MM.1S (cell line): ENCODE data around the gene C19orf38.
"Not testable (repeated sequence)": the region's sequence is repeated elsewhere in the genome, so short reads cannot be mapped to it uniquely, and the experiment has no call there.

Experiments
- DNase-seq: peaks from one replicate; pipeline ENCODE4 v3.0.0-alpha.2; 2015
- H2AFZ ChIP-seq: fragments of 300-600 bp; sonication (generic); 2 replicates; pipeline ENCODE4 v1.6.0; 2016; ENCODE audit warnings: antibody characterized with exemption, low read length
- H3F3A ChIP-seq: fragments of 300-600 bp; sonication (generic); 2 replicates; pipeline ENCODE4 v1.6.1; 2016; ENCODE audit warnings: mild to moderate bottlenecking, antibody characterized with exemption, low read length, moderate library complexity, mixed read lengths; ENCODE audit not compliant: insufficient read depth
- H3K27ac ChIP-seq: fragments of 300-600 bp; sonication (generic); 2 replicates; pipeline ENCODE4 v1.5.1; 2016; ENCODE audit warnings: mild to moderate bottlenecking, low read length
- H3K27me3 ChIP-seq: fragments of 300-600 bp; sonication (generic); replicated peaks from 2 replicates; pipeline ENCODE4 v1.6.0; 2016; ENCODE audit warnings: low read length; ENCODE audit not compliant: insufficient read depth
- H3K36me3 ChIP-seq: fragments of 300-600 bp; sonication (generic); replicated peaks from 2 replicates; pipeline ENCODE4 v1.6.1; 2016; ENCODE audit warnings: mild to moderate bottlenecking, low read length, mixed read lengths; ENCODE audit not compliant: insufficient read depth
- H3K4me1 ChIP-seq: fragments of 300-600 bp; sonication (generic); 2 replicates; pipeline ENCODE4 v1.6.1; 2016; ENCODE audit warnings: low read length, mixed read lengths
- H3K4me2 ChIP-seq: fragments of 300-600 bp; sonication (generic); 2 replicates; pipeline ENCODE4 v1.6.0; 2016; ENCODE audit warnings: low read depth, low read length
- H3K4me3 ChIP-seq: fragments of 300-600 bp; sonication (generic); 2 replicates; pipeline ENCODE4 v1.5.1; 2016; ENCODE audit warnings: low read length, mixed read lengths
- H3K79me2 ChIP-seq: fragments of 300-600 bp; sonication (generic); 2 replicates; pipeline ENCODE4 v1.6.1; 2016; ENCODE audit warnings: mixed run types, low read length, mixed read lengths
- H3K9ac ChIP-seq: fragments of 300-600 bp; sonication (generic); 2 replicates; pipeline ENCODE4 v1.6.1; 2016; ENCODE audit warnings: low read length, mixed read lengths
- H3K9me2 ChIP-seq: fragments of 300-600 bp; sonication (generic); replicated peaks from 2 replicates; pipeline ENCODE4 v1.6.1; 2016; ENCODE audit warnings: mild to moderate bottlenecking, low read length, mixed read lengths; ENCODE audit not compliant: insufficient read depth
- H3K9me3 ChIP-seq: fragments of 300-600 bp; sonication (generic); replicated peaks from 2 replicates; pipeline ENCODE4 v1.6.1; 2016; ENCODE audit warnings: mild to moderate bottlenecking, low read length, mixed read lengths; ENCODE audit not compliant: insufficient read depth
- H4K20me1 ChIP-seq: fragments of 300-600 bp; sonication (generic); 2 replicates; pipeline ENCODE4 v1.6.1; 2016; ENCODE audit warnings: mild to moderate bottlenecking, low read length, moderate library complexity, mixed read lengths; ENCODE audit not compliant: insufficient read depth
- CTCF ChIP-seq: fragments of 300-600 bp; sonication (generic); IDR thresholded peaks from 2 replicates; pipeline ENCODE4 v1.5.1; 2016; ENCODE audit warnings: antibody characterized with exemption, low read length, mixed read lengths
- EZH2 ChIP-seq: fragments of 300-600 bp; sonication (generic); optimal IDR thresholded peaks from 2 replicates; pipeline ENCODE3; 2017; ENCODE audit warnings: low read depth, mild to moderate bottlenecking, antibody characterized with exemption, low read length, mixed read lengths
- EZH2phosphoT487 ChIP-seq: fragments of 300-600 bp; sonication (generic); IDR thresholded peaks from 2 replicates; pipeline ENCODE4 v1.6.1; 2018; ENCODE audit warnings: antibody characterized with exemption, low read length

Gene C19orf38

GRCh38 chr19:10864538-10864899, 16.3 kb downstream of the C19orf38 start:
- no peaks in the 10 kb centered on the region for H3K9me3 ChIP-seq
- no peak for TF ChIP-seq EZH2phosphoT487
- TF ChIP-seq CTCF, result peak; percentile 95
- no peak for TF ChIP-seq EZH2
- DNase-seq, result peak; percentile 60
- no peak overlapping the region for H3K27ac ChIP-seq
- H3F3A ChIP-seq, result peaks cover 9% of the 10 kb centered on the region
- H3K4me3 ChIP-seq, result peak overlapping the region; percentile 31
- no peak overlapping the region for H3K9ac ChIP-seq
- no peaks in the 10 kb centered on the region for H3K79me2 ChIP-seq
- H3K4me2 ChIP-seq, result peak overlapping the region; percentile 50; the same call in 1 of the 2 replicates
- H4K20me1 ChIP-seq, result no peaks in the 10 kb centered on the region
- no peaks in the 10 kb centered on the region for H3K27me3 ChIP-seq
- 0 out of 2 replicates have a peak, but pooled peaks cover 6% of the 10 kb centered on the region for H3K4me1 ChIP-seq
- no peaks in the 10 kb centered on the region for H3K9me2 ChIP-seq
- no peaks in the 10 kb centered on the region for H3K36me3 ChIP-seq
- peak overlapping the region; percentile 88 for H2AFZ ChIP-seq

DNA sequence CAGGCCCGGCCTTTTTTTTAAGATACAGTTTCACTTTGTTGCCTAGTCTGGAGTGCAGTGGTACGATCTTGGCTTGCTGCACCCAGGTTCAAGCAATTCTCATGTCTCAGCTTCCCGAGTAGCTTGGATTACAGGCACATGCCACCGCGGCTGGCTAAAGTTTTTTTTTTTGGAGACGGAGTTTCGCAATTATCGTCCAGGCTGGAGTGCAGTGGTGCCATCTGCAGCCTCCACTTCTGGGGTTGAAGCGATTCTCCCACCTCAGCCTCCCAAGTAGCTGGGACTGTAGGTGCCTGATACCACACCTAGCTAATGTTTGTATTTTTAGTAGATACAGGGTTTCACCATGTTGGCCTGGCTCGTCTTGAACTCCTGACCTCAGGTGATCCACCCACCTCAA, 18.3 kb downstream of the C19orf38 start:
- H3K79me2 ChIP-seq, result no peaks in the 10 kb centered on the region
- H4K20me1 ChIP-seq, result no peaks in the 10 kb centered on the region
- no peaks in the 10 kb centered on the region for H3K36me3 ChIP-seq
- H2AFZ ChIP-seq, result no peak overlapping the region
- no peak overlapping the region for H3K4me2 ChIP-seq
- H3F3A ChIP-seq, result peaks cover 9% of the 10 kb centered on the region
- 0 out of 2 replicates have a peak, but pooled peaks cover 6% of the 10 kb centered on the region for H3K4me1 ChIP-seq
- TF ChIP-seq CTCF (no peak), EZH2phosphoT487 (no peak), EZH2 (no peak)
- no peak overlapping the region for H3K9ac ChIP-seq
- H3K9me3 ChIP-seq, result no peaks in the 10 kb centered on the region
- H3K9me2 ChIP-seq, result no peaks in the 10 kb centered on the region
- DNase-seq, result no peak
- H3K27ac ChIP-seq, result no peak overlapping the region
- no peaks in the 10 kb centered on the region for H3K27me3 ChIP-seq
- no peak overlapping the region for H3K4me3 ChIP-seq

GRCh38 chr19:10868872-10869547, 20.8 kb downstream of the C19orf38 start:
- Histone ChIP-seq H3F3A (peaks cover 14% of the 10 kb centered on the region), H4K20me1 (no peaks in the 10 kb centered on the region), H3K36me3 (no peaks in the 10 kb centered on the region), H3K9me2 (no peaks in the 10 kb centered on the region), H3K27ac (peak overlapping the region; percentile 84; the same call in 1 of the 2 replicates), H3K9ac (no peak overlapping the region), H3K4me3 (no peak overlapping the region), H2AFZ (no peak overlapping the region), H3K9me3 (no peaks in the 10 kb centered on the region), H3K4me2 (peak overlapping the region; percentile 76; the same call in 1 of the 2 replicates), H3K4me1 (peaks cover 14% of the 10 kb centered on the region), H3K27me3 (no peaks in the 10 kb centered on the region), H3K79me2 (peaks cover 20% of the 10 kb centered on the region)
- TF ChIP-seq EZH2 (no peak), CTCF (no peak), EZH2phosphoT487 (no peak)
- DNase-seq, result no peak

DNA sequence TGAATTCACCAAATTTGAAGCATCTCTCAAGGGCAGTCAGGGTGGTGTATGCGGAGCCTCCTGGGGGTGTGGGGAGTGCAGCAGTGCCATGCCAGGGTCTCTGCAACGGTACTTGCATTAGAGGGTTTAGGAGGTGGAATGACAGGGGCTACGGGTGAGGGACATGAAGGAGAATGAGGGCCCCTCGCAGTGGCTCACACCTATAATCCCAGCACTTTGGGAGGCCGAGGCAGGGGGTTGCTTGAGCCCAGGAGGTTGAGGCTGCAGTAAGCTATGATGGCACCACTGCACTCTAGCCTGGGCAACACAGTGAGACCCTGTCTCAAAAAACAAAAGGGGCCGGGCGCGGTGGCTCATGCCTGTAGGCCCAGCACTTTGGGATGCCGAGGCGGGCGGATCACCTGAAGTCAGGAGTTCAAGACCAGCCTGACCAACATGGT, 21.7 kb downstream of the C19orf38 start:
- H3K9me2 ChIP-seq, H4K20me1 ChIP-seq, DNase-seq, H3K4me2 ChIP-seq, H2AFZ ChIP-seq, H3K9me3 ChIP-seq, H3K9ac ChIP-seq, H3K36me3 ChIP-seq, H3K27me3 ChIP-seq, H3K4me3 ChIP-seq, H3K27ac ChIP-seq: not testable (repeated sequence)
- peaks cover 29% of the 10 kb centered on the region for H3K79me2 ChIP-seq
- H3K4me1 ChIP-seq, result peaks cover 16% of the 10 kb centered on the region
- peaks cover 14% of the 10 kb centered on the region for H3F3A ChIP-seq
